ENCODE results near the gene ERC1.

DNA sequence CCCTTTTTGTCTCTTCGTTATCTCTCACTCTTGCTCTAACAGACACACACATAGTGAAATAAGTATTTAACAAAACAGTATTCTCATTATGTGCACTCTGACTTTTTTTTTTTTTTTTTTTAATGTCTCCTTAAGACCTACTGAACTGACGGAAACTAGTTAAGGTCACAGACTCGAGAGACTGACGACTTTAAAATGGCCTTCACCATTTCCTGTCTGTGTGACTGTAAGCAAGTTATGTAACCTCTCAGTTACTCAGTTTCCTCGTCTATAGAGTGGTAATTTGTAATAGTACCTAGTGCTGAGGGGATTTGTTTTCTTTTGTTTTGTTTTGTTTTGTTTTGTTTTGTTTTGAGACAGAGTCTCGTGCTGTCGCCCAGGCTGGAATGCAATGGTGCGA is 318.6 kb downstream of the ERC1 start:
- TF ChIP-seq, protein P1, sequence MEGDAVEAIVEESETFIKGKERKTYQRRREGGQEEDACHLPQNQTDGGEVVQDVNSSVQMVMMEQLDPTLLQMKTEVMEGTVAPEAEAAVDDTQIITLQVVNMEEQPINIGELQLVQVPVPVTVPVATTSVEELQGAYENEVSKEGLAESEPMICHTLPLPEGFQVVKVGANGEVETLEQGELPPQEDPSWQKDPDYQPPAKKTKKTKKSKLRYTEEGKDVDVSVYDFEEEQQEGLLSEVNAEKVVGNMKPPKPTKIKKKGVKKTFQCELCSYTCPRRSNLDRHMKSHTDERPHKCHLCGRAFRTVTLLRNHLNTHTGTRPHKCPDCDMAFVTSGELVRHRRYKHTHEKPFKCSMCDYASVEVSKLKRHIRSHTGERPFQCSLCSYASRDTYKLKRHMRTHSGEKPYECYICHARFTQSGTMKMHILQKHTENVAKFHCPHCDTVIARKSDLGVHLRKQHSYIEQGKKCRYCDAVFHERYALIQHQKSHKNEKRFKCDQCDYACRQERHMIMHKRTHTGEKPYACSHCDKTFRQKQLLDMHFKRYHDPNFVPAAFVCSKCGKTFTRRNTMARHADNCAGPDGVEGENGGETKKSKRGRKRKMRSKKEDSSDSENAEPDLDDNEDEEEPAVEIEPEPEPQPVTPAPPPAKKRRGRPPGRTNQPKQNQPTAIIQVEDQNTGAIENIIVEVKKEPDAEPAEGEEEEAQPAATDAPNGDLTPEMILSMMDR (IDR thresholded peaks at IDR 0.05) = no peak
- TF ChIP-seq EP300 (IDR thresholded peaks at IDR 0.05) = no peak
